GM18517 (cell line): ENCODE measurements around the gene CST7.
"Not testable (repeated sequence)": the region's sequence is repeated elsewhere in the genome, so short reads cannot be mapped to it uniquely, and the experiment has no call there.

Experiments
- ATAC-seq: cut with Tn5 transposase; IDR thresholded peaks from one replicate; pipeline ENCODE4 v1.9.1; 2021; ENCODE audit warnings: mild to moderate bottlenecking, moderate library complexity; ENCODE audit not compliant: unreplicated experiment

CST7 gene, protein sequence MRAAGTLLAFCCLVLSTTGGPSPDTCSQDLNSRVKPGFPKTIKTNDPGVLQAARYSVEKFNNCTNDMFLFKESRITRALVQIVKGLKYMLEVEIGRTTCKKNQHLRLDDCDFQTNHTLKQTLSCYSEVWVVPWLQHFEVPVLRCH

DNA sequence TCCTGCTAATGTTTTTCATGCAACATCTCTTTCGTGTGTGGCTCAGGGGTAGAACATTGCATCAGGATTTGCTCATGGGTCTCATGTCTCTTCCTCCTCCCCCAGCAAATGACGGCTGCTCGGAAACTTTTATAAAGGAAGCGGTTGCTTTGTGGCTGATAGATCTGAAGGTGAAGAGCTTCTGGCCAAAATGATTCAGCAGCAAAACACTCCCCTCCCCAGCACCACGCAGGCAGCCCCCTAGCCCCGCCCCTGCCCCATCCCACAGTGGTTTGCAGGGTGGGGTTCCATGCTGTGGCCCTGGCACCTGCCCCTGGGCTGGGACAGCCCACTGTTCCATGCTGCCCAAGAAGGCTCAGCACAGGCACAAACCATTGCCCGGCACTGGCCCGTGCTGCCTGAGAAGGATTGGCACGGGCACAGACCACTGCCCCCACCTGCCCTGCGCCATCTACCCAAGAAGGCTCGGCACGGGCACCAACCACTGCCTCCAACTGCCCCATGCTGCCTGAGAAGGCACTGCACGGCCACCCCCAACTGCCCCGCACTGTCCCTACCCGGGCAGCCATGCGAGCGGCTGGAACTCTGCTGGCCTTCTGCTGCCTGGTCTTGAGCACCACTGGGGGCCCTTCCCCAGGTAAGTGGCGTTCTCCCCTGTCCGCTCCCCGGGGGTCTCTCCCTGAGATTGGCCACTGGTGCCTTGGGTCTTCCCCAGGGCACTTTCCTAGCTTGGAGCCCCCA lies at the start of gene CST7:
CST7 (plus strand) TSS at position 331 of the 741 bp plus-strand sequence; CDS start at position 568, 237 bp downstream.
- no peak for ATAC-seq

DNA sequence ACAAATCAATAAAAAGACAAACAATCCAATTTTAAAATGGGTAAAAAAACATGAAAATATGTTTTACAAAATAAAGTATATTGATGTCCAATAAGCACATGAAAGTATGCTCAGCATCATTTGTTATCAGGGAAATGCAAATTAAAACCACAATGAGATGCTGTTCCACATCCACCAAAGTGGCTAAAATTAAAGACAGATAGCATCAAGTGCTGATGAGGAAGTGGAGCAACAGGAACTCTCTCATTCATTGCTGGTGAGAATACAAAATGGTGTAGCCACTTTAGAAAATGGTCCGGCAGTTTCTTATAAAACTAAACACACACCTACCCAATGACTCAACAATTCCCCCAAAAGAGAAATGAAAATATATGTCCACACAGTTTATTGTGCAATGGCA lies 42.3 kb upstream of the CST7 start:
- no peak for ATAC-seq

DNA sequence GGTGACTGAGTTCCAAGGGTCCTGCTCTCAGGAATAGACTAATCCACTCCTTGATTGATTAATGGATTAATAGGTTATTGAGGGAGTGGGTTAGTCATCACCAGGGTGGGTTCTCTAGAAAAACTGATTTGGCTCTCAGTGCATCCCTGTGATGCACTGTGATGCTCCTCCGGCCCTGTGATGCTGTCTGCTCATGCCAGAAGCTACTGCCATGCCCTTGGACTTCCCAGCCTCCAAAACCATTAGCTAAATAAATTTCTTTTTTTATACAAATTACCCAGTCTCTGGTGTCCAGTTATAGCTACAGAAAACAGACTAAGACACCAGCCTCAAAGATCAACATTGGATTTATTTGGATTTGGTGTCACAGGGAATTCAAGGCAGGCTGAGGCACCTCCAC lies 40.4 kb upstream of the CST7 start:
- ATAC-seq: no peak

DNA sequence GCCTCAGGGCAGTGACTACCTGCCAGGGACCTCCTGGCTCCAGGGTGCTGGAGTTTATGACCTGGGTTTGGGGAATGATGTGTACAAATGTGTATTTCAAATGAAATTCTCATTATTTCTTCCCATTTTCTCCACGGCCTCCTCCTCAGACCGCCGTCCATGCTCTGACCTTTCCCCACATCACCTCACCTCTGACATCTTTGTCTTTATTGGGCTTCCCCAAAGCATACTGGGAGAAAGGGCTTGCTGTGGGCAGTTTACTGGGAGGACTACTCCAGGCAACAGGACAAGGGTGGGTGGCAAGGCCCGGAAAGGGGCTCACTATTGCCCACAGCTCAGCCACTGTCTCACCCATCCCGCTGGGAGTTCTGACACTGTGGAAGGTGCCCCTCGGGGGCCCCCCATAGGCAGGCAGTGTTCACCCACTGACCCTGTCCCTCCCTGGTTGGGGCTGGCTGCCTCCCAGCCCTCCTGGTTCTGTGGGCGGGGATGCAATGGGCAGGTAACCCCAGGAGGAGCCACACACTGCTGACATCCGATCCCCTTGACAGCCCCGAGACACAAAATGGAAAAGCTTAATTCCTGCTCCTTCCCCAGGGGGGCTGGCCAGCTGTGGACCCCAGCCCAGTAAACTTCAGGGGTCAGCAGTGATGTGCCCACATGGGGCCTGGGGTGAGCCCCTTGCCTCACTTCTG lies 39.8 kb upstream of the CST7 start:
- ATAC-seq: no peak

DNA sequence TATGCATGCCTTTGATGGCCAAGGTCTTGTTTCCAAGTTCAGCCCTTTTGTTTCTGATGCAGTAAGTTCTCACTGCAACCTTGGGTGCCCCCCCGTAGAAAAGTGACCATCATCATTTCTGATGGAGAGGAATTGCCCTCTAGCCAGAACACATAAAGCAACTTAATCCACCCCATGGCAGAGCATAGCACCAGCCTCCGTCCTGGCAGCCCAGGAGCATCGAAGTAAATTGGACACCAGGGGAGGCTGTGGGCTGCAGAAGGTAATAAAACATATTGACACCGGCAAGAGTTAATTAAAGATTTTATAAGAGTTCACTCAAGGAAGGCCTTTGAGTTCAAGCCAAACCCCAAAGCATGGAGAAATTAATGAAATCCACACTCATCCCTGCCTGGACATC lies 39.2 kb upstream of the CST7 start:
- no peak for ATAC-seq

DNA sequence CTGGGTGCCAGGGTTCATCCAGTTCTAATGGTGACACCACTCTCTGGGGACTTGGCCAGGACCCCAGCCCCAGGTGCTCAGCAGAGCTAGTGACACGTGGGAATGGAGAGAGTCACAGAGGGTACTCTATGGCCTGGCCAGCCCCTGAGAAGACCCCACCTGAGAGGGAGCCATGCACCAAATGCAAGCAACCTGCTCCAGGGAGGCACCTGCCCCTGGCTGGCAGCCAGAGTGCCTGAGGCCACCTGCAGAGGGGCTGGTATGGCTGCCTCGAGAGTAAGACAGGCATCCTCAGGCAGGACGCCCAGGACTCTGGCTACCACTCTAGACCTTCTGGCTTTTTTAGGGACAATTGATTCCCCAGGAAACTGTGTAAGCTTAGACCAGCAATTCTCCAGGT lies 38.6 kb upstream of the CST7 start:
- ATAC-seq: no peak

DNA sequence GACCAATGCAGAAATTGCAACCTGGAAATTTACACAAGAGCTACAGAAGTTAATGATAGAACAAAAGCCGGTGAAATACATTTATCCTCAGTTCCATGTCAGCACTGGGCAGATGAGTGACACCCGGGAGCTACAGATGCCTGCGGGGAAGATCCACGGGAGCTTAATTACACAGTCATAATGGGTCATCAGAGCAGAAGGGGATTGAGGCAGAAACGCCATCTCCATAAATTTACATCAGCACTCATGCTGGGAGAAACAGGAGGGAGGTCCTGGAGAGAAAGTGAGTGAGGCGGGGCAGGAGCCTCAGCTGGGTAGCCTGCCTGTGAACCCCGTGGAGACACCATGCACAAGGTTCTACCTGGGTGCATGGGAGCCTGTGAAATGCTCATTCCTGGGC lies 37.6 kb upstream of the CST7 start:
- no peak for ATAC-seq

DNA sequence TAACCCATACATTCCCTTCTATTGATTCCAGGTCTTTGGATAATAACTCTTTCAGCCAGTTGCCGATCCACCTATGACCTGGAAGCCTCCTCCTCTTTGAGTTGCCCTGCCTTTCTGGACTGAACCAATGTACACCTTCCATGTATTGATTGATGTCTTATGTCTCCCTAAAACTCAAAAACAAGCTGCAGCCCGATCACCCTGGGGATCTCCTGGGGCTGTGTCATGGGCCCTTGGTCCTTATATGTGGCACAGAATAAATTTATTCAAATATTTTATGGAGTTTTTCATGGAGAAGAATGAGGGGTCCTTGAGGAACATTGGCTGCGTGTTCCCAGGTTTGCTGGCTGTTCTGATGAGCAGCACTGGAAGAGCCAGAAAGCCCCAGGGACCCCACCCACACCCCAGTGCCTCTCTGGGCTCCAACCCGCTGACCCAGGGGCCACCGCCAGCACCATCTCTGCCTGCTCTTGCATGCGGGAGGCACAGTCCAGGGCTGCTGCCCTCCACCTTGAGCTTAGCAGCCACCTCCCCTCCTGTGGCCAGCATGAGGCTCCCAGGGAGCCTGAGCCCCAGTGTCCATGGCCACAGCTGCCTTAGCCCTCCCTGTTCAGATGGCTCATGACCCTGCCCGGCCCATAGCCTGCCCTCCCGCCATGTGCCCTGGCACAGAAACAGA lies 36.5 kb upstream of the CST7 start:
- no peak for ATAC-seq

DNA sequence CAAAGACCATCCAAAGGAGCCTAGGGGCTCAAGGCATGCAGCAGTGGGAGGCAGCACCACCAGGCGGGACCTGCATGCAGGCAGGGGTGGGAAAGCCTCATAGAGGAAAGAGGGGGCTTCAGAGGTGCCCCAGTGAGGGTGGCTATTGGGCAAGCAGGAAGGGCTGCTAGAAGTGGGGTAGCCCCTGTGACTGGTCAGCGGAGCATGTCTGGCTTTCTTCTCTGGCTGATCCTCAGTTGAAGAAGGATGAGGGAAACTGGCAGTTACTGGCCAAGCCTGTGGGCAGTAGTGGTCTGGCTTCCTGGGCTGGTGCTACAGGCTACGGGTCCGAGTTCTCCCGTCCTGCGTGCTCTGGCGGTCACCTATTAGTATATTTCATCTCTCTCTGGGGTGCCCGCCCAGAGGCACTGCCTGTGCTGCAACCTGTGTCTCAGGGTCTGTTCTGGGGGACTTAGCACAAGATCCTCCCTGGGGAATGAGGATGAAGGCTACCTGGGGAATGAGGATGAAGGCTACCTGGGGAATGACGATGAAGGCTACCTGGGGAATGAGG lies 35.9 kb upstream of the CST7 start:
- no peak for ATAC-seq

DNA sequence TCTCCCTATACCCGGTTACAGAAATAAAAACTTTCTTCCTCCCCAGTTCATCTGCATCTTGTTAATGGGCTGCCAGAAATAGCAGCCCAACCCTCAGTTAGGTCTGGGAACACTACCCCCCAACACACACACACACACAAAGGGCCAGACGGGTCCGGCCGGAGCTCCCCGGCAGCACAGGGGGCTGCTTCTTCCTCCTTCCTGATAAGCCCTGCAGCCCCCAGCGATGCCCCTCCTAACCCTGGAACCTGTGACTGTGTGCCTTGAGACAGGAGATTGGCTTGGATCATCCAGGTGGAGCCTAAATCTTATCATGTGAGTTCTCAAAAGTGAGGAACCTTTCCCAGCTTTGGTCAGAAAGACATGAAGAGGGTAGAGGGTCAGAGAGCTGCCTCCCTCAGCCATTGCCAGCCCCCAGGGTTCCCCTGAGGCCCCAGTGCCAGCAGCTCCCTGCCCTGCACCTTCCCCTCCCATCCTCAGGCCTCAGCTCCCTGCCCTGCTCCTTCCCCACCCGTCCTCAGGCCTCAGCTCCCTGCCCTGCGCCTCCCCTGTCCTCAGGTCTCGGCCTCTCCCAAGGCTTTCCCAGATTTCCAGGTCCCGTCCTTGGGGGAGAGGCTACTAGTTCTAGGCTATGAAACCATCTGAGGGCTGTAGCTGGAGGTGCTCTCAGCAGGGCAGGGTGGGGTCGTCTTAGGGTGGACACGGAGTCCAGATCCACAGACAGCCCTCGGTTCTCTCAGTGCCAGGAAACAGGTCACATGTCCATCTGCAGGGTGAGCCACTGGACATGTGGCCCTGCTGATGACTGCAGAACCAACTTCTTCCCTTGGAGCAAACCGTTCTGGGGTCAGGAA lies 34.5 kb upstream of the CST7 start:
- no peak for ATAC-seq

DNA sequence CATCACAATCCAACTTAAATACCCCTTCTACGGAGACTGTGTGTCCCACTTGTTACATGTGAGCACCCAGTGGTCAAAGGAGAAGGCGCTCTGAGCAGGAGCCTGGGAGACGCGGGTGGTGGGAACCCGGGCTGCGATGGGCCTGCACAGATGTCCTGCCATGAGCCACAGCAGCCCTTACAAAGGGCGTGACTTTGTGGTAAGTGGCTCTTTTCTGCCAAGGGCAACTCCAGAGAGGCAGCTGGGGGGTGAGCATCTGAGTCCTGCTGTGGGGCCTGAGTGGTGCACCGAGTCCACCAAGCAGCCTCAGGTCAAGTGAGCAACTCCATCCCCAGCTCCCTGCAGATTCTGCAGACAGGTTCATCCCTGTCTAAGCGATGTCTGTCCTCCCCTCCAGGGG lies 33.6 kb upstream of the CST7 start:
- no peak for ATAC-seq

DNA sequence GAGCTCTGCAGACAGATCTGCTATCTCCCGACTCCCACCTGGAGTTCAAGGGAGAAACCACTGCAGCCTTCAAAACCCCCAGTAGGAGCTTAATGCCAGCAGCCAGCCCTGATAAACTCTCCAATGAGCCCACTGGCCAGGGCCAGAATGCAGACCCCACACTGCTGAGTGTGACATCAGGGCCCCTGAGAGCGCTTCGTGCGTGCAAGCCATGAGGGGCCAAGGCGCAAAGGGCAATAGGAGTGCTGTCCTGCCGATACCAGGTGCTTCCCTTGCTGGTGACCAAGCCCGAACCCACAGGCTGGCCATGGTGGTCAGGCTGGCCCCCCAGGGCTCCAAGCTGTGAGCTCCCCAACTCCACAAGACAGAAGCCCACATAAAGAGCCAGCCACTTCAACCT lies 33.2 kb upstream of the CST7 start:
- no peak for ATAC-seq

DNA sequence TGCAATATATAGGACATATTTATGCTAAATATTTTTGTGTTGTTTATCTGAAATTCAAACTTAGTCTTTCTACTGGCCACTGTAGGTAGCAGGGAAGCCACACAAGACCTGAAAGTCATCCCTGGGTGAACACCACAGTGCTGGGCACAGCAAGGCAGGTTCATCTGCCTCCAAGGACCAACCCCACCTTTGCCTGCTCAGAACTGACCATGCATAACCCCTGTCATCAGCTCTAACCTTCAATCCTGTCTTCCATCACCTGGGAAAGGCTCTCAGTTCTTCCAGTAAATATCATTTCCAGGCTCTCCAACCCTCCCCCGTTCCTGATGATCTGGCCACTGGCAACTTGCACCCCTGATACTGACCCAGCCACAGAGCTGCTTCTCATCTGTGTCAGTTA lies 32.7 kb upstream of the CST7 start:
- no peak for ATAC-seq

DNA sequence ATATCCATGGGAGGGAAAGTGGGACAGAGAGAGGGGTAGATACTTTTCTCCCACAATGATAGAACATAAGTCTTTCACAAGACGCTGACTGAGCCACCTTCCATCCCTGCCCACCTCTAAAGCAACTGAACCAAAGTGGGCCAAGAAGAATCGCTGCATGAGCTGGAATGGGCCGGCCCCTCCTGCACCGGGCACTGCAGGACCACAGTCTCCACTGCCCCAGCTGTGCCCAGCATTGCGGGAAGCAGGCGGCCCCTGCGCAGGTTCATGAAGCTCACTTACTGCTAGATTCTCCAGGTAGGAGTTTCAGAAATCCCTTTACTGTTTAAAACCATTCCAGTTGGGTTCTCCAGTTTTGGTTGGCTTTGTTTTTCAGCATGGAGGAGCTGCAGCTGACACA lies 32.0 kb upstream of the CST7 start:
- ATAC-seq: no peak

DNA sequence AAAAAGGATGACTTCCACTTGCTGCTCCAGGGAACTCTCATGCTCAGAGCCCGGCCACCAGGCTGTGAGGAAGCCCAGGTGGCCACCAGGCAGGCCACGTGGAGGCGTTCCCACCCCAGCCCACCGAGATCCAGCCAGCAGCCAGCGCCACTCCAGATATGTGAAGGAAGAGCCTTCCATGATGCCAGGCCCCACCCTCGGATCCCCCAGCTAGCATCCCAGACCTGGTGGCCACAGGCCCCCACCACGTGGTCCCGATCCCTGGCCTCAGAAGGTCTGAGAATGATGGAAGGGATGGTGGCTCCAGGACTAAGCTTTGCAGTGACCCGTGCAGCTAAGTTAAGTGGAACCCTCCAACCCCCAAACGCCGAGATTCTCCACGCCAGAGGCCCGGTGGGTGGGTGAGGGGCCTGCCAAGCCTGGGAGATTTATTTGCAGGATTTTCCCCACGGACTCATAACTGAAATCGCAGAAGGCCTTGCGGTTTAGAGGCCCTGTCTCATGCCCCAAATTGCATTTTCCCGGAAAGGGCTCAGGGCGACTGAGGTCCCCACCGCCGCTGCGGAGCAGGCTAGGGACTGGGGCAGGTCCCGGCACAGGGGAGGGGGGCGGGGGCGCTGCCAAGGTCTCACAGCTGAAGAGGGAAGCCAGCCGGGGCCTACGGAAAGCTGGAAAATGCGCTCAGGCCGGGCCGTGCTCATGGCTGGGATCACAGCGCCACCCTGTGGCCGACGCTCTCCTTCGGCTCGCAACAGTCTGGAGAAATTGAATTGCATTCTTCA lies 31.1 kb upstream of the CST7 start:
- ATAC-seq: no peak

DNA sequence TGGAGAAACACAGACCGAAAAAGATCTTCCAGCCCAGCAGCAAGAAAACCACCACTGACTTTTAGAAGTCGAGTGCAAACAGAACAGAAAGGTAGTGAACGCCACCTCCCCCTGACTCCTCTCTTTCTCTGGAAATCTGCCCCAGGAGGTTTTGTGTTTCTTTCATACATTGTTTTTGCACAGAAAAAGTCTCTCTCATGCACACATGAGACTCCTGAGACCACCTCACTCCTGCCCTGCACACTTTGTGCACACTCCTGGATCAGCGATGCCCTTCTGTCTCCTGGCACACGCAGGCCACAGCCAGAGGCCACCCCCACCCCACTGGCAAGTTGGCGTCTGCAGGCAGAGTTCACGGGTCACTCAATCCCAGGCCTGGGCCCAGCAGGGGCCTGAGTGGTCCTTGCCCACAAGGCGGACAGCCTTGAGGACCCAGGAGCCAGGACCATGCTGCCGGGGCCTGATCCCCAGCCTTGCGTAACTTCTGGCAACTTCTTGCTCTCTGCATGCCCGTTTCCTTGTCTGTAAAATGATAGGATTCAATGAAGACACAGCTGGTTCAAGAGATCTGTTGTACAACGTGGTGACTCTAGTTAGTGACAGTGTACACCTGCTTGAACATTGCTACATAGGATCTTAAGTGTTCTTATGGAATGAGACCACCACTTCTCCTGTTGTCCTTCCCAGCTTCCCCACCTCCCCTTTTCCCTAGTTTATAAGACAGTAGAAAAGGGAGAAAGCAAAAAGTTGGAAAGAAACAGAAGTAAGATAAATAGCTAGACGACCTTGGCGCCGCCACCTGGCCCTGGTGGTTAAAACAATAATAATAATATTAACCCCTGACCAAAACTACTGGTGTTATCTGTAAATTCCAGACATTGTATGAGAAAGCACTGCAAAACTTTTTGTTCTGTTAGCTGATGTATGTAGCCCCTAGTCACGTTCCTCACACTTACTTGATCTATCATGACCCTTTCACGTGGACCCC lies 30.2 kb upstream of the CST7 start:
- no peak for ATAC-seq

DNA sequence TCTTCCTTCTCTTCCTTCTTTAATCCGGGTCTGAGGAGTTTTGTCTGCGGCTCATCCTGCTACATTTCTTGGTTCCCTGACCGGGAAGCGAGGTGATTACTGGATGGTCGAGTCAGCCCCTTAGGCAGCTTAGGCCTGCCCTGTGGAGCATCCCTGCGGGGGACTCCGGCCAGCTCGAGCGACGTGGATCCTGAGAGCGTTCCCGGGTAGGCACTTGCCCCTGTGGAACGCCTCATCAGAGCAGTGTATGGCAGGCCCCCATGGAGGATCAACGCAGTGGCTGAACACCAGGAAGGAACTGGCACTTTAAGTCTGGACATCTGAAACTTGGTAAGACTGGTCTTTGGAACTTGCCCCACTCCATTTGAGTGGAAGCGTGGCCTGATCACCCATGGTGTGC lies 29.4 kb upstream of the CST7 start:
- ATAC-seq: not testable (repeated sequence)

DNA sequence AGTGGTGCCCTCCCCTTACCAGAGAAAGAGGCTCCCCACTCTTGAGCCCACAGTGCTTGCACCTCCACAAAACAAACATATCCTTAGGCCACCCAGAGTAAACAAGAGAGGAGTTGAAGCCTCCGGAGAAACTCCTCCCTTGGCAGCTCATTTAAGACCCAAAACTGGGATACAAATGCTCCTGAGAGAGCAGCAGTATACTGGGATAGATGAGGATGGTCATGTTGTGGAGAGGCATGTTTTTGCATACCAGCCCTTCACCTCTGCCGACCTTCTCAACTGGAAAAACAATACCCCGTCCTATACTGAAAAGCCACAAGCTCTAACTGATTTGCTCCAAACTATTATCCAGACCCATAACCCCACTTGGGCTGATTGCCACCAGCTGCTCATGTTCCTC lies 28.4 kb upstream of the CST7 start:
- not testable (repeated sequence) for ATAC-seq

DNA sequence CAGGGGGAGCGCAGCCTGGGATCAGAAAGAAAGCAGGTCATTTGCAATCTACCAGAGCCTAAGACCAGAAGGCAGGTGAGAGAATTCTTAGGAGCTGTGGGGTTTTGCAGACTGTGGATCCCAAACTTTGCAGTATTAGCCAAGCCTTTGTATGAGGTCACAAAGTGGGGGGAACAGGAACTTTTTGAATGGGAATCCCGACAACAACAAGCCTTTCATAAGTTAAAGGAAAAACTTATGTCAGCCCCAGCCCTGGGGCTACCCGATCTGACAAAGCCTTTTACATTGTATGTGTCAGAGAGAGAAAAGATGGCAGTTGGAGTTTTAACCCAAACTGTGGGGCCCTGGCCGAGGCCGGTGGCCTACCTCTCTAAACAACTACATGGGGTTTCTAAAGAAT lies 19.8 kb upstream of the CST7 start:
- not testable (repeated sequence) for ATAC-seq
